ENCODE results near the gene MST1. TPM values are rescaled to one million over a fixed set of nuclear protein-coding genes. Genes with fewer than 3 reads are reported as not detected.

MST1 gene
- total RNA-seq, 1 donor from 2014 or later: 12.4 TPM

- no peak overlapping the region for H3K4me3 ChIP-seq (ENCODE audit: low read depth, low read length)
- DNase-seq (ENCODE audit: low read depth): peak; percentile 41
- TF ChIP-seq CTCF (IDR thresholded peaks at IDR 0.05; ENCODE audit: insufficient read depth, low read length, poor library complexity, severe bottlenecking): no peak
Measured at GRCh38 chr3:49668861-49669260, 20.4 kb downstream of the MST1 start.

GRCh38 chr3:49668414-49668797 lies 20.9 kb downstream of the MST1 start:
- Histone ChIP-seq H3K27me3 (ENCODE audit: control insufficient read depth, insufficient read depth, low read length) (no peaks in the 10 kb centered on the region), H3K4me3 (ENCODE audit: low read depth, low read length) (no peak overlapping the region), H3K36me3 (ENCODE audit: control insufficient read depth, insufficient read depth, low read length) (no peaks in the 10 kb centered on the region)
- TF ChIP-seq CTCF (IDR thresholded peaks at IDR 0.05; ENCODE audit: insufficient read depth, low read length, poor library complexity, severe bottlenecking): peak; percentile 5
- no peak for DNase-seq (ENCODE audit: low read depth)

More at GRCh38 chr3:49668861-49669260, 20.4 kb downstream of the MST1 start:
- H3K27me3 ChIP-seq (ENCODE audit: control insufficient read depth, insufficient read depth, low read length): no peaks in the 10 kb centered on the region
- no peaks in the 10 kb centered on the region for H3K36me3 ChIP-seq (ENCODE audit: control insufficient read depth, insufficient read depth, low read length)

DNA sequence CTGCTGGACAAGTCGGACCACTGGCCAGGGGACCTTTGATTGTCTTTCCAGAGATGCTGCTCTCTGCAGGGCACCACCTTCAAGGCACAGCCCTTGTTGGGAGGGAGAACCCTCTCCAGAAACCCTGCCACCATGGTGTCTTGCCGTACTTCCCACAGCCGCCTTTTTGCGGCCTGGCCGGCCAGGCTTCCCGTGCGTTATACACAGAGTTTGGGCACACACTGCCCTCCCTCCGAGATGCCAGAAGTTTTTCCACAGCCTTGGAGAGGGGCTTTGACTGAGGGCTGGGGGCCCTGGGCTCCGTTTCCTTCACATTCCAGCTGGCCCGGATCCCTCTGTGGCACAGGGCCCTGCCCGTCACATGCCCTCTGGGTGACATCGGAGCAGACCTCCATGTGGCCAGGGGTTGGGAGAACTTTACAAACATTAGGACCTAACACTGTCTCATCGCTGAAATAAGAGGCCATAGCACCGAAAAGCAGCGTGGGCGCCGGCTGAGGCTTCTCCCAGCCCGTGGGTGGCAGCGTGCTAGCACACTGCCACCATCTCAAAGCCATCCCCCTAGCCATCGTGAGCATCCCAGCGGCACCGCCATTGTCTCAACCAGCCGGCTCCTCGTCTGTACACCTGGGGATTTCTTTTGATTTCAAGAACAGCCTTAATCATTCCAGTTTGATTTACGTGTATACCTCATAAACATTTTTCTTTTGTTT lies 21.4 kb downstream of the MST1 start:
- no peak for TF ChIP-seq CTCF (IDR thresholded peaks at IDR 0.05; ENCODE audit: insufficient read depth, low read length, poor library complexity, severe bottlenecking)
- H3K4me3 ChIP-seq (ENCODE audit: low read depth, low read length): no peak overlapping the region
- no peak for DNase-seq (ENCODE audit: low read depth)
- no peaks in the 10 kb centered on the region for H3K36me3 ChIP-seq (ENCODE audit: control insufficient read depth, insufficient read depth, low read length)
- no peaks in the 10 kb centered on the region for H3K27me3 ChIP-seq (ENCODE audit: control insufficient read depth, insufficient read depth, low read length)

- H3K27me3 ChIP-seq (ENCODE audit: control insufficient read depth, insufficient read depth, low read length): no peaks in the 10 kb centered on the region
Measured at GRCh38 chr3:49666592-49666991, 22.7 kb downstream of the MST1 start.

GRCh38 chr3:49665822-49666519 lies 23.3 kb downstream of the MST1 start:
- H3K36me3 ChIP-seq (ENCODE audit: control insufficient read depth, insufficient read depth, low read length): no peaks in the 10 kb centered on the region
- H3K4me3 ChIP-seq (ENCODE audit: low read depth, low read length): no peak overlapping the region
- TF ChIP-seq CTCF (IDR thresholded peaks at IDR 0.05; ENCODE audit: insufficient read depth, low read length, poor library complexity, severe bottlenecking): no peak
- no peak for DNase-seq (ENCODE audit: low read depth)
- H3K27me3 ChIP-seq (ENCODE audit: control insufficient read depth, insufficient read depth, low read length): no peaks in the 10 kb centered on the region

More at GRCh38 chr3:49666592-49666991, 22.7 kb downstream of the MST1 start:
- no peak for DNase-seq (ENCODE audit: low read depth)
- Histone ChIP-seq H3K4me3 (ENCODE audit: low read depth, low read length) (no peak overlapping the region), H3K36me3 (ENCODE audit: control insufficient read depth, insufficient read depth, low read length) (no peaks in the 10 kb centered on the region)
- no peak for TF ChIP-seq CTCF (IDR thresholded peaks at IDR 0.05; ENCODE audit: insufficient read depth, low read length, poor library complexity, severe bottlenecking)

Data from kidney epithelial cell (primary cell).